OCI-LY7 (cell line): ENCODE results near the gene KIF16B. TPM values are rescaled to one million over a fixed set of nuclear protein-coding genes. Genes with fewer than 3 reads are reported as not detected.

Experiments
- BruUV-seq: library from RNA; stranded (reverse); fragments of 400-500 nt; replicated peaks from 2 replicates; lab custom pipeline; 2021; lab: Mats Ljungman, UMichigan
- CTCF ChIA-PET: fragments of 300-600 bp; sonication (Branson Sonifier 250); formaldehyde crosslinking; loops from one replicate; lab custom pipeline; 2022; ENCODE audit warnings: antibody characterized with exemption; ENCODE audit not compliant: unreplicated experiment; lab: Charles Lee
- POLR2A ChIA-PET: fragments of 300-600 bp; sonication (Branson Sonifier 250); formaldehyde crosslinking; loops from one replicate; lab custom pipeline; 2022; ENCODE audit warnings: antibody characterized with exemption; lab: Charles Lee
- DNase-seq: peaks from one replicate; pipeline ENCODE4 v3.0.0-alpha.2; 2015; ENCODE audit warnings: low spot score
- H2AFZ ChIP-seq: fragments of 200-600 bp; sonication (generic), shearing (Covaris generic); 2 replicates; pipeline ENCODE4 v1.6.1; 2014; ENCODE audit warnings: mild to moderate bottlenecking, antibody characterized with exemption, low read length, moderate library complexity
- H3K27ac ChIP-seq: fragments of 200-600 bp; sonication (generic); 2 replicates; pipeline ENCODE4 v1.5.1; 2014; ENCODE audit warnings: mixed run types, low read depth, mild to moderate bottlenecking, moderate library complexity, low read length, inconsistent platforms; ENCODE audit not compliant: poor library complexity, severe bottlenecking
- H3K36me3 ChIP-seq: fragments of 200-600 bp; sonication (generic); 2 replicates; pipeline ENCODE4 v1.6.1; 2014; ENCODE audit warnings: mild to moderate bottlenecking, antibody characterized with exemption, low read length, moderate library complexity, mixed read lengths; ENCODE audit not compliant: insufficient read depth
- H3K4me1 ChIP-seq: fragments of 200-600 bp; sonication (generic); 2 replicates; pipeline ENCODE4 v1.5.1; 2014; ENCODE audit warnings: mild to moderate bottlenecking, low read length; ENCODE audit not compliant: insufficient read depth, poor library complexity, severe bottlenecking
- H3K4me2 ChIP-seq: fragments of 200-600 bp; sonication (generic); 2 replicates; pipeline ENCODE4 v1.6.1; 2014; ENCODE audit warnings: mild to moderate bottlenecking, low read length
- H3K4me3 ChIP-seq: fragments of 200-600 bp; sonication (generic); 2 replicates; pipeline ENCODE4 v1.5.1; 2014; ENCODE audit warnings: mild to moderate bottlenecking, low read depth, low read length; ENCODE audit not compliant: poor library complexity, severe bottlenecking
- H3K79me2 ChIP-seq: fragments of 200-600 bp; sonication (generic); 2 replicates; pipeline ENCODE4 v1.6.1; 2016; ENCODE audit warnings: low read depth, mild to moderate bottlenecking, low read length, moderate library complexity, mixed read lengths; ENCODE audit not compliant: insufficient read depth
- H3K9me2 ChIP-seq: fragments of 200-600 bp; sonication (generic); 2 replicates; pipeline ENCODE4 v1.6.1; 2016; ENCODE audit warnings: mild to moderate bottlenecking, low read length, mixed read lengths; ENCODE audit not compliant: insufficient read depth
- H3K9me3 ChIP-seq: fragments of 200-600 bp; sonication (generic); 2 replicates; pipeline ENCODE4 v1.6.1; 2014; ENCODE audit warnings: mild to moderate bottlenecking, mixed run types, low read length, mixed read lengths
- H4K20me1 ChIP-seq: fragments of 200-600 bp; sonication (generic); 2 replicates; pipeline ENCODE4 v1.6.1; 2014; ENCODE audit warnings: mild to moderate bottlenecking, antibody characterized with exemption, low read length, moderate library complexity, mixed read lengths; ENCODE audit not compliant: insufficient read depth
- EZH2phosphoT487 ChIP-seq: fragments of 200-600 bp; sonication (generic); IDR thresholded peaks from 2 replicates; pipeline ENCODE4 v1.6.1; 2018; ENCODE audit warnings: low read depth, borderline replicate concordance, mild to moderate bottlenecking, mixed run types, antibody characterized with exemption, low read length, moderate library complexity, mixed read lengths
- intact Hi-C: fragments of 100-400 bp; cut with micrococcal nuclease; formaldehyde crosslinking; loops from one replicate; pipeline ENCODE4 v1.10.0; 2022; ENCODE audit not compliant: unreplicated experiment
- total RNA-seq, 2 experiments: library from RNA; depleted of rRNA in 1 of 2; stranded (reverse); fragments of >200 nt in 1 of 2; shearing (Covaris generic) in 1 of 2; gene quantifications; 2 replicates each; pipeline ENCODE4 v1.2.3, GENCODE V29; 2014 to 2022
- TF ChIP-seq, protein P1 (sequence below): fragments of 200-600 bp; sonication (generic); conservative IDR thresholded peaks from 2 replicates; pipeline ENCODE4 v1.5.1; 2014; ENCODE audit warnings: mild to moderate bottlenecking, antibody characterized with exemption, low read length, moderate library complexity, mixed read lengths

KIF16B gene
- total RNA-seq, 2 experiments from 2014 or later, result 6.2 to 11.2 TPM

DNA sequence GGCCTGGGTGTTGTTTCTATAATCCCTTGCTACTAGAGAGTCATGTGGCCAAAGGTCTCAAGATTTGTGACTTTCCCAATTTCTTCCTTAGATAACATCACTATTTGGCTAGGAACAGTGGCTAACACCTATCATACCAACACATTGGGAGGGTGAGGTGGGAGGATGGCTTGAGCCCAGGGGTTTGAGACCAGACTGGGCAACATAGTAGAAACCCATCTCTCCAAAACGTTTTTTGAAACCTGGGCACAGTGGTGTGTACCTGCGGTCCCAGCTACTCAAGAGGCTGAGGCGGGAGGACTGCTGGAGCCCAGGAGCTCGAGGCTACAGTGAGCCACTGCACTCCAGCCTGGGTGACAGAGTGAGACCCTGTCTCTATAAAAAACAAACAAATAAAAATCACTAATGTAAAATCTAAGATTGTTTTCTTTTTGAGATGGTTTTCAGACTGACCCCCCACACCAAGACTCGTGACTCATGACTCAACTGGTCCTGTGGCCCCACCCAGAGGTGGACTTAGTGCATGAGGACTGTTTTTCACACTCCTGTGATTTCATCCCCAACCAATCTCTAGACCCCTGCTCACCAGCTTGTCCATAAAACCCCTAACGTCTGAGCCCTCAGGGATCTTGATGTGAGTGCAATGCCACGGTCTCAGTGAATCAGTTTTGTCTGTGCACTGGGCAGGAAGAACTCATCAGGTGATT, 48.3 kb upstream of the KIF16B start:
- no TSS peak for BruUV-seq
- no peak overlapping the region for H2AFZ ChIP-seq
- ChIA-PET POLR2A (no interaction called here), CTCF (no interaction called here)
- H3K36me3 ChIP-seq, result no peaks in the 10 kb centered on the region
- H3K79me2 ChIP-seq, result no peaks in the 10 kb centered on the region
- intact Hi-C loops, result no loop called here
- H3K4me3 ChIP-seq, result no peak overlapping the region
- no peak for TF ChIP-seq EZH2phosphoT487
- TF ChIP-seq, protein P1, sequence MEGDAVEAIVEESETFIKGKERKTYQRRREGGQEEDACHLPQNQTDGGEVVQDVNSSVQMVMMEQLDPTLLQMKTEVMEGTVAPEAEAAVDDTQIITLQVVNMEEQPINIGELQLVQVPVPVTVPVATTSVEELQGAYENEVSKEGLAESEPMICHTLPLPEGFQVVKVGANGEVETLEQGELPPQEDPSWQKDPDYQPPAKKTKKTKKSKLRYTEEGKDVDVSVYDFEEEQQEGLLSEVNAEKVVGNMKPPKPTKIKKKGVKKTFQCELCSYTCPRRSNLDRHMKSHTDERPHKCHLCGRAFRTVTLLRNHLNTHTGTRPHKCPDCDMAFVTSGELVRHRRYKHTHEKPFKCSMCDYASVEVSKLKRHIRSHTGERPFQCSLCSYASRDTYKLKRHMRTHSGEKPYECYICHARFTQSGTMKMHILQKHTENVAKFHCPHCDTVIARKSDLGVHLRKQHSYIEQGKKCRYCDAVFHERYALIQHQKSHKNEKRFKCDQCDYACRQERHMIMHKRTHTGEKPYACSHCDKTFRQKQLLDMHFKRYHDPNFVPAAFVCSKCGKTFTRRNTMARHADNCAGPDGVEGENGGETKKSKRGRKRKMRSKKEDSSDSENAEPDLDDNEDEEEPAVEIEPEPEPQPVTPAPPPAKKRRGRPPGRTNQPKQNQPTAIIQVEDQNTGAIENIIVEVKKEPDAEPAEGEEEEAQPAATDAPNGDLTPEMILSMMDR, result no peak
- no peaks in the 10 kb centered on the region for H3K4me1 ChIP-seq
- H3K27ac ChIP-seq, result no peak overlapping the region
- no peaks in the 10 kb centered on the region for H4K20me1 ChIP-seq
- H3K9me2 ChIP-seq, result no peaks in the 10 kb centered on the region
- DNase-seq, result no peak
- H3K9me3 ChIP-seq, result no peaks in the 10 kb centered on the region
- H3K4me2 ChIP-seq, result no peak overlapping the region

DNA sequence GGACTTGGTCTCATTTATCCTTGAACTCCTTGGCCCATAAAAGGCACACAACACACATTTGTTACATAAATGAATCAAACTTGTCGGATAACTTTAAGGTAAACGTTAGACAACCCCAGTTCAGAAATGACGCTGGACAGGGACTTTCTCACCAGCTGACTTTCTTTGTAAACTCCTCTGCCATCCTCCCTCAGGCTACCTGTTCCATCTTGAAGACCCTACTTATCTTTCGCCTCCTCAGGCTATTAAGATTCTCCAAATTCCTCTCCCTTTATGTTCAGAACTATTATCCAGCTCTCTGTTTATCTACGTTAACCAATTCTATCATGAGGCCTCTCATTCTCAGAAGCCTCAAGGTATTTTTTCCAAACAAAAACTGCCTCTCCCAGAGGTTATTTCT, 47.7 kb upstream of the KIF16B start:
- ChIA-PET POLR2A (no interaction called here), CTCF (no interaction called here)
- H3K27ac ChIP-seq, result no peak overlapping the region
- H2AFZ ChIP-seq, result no peak overlapping the region
- TF ChIP-seq EZH2phosphoT487, result no peak
- TF ChIP-seq, protein P1, result no peak
- no peaks in the 10 kb centered on the region for H3K4me1 ChIP-seq
- no peak overlapping the region for H3K4me3 ChIP-seq
- DNase-seq, result no peak
- no peaks in the 10 kb centered on the region for H3K9me3 ChIP-seq
- H3K4me2 ChIP-seq, result no peak overlapping the region
- no peaks in the 10 kb centered on the region for H4K20me1 ChIP-seq
- H3K79me2 ChIP-seq, result no peaks in the 10 kb centered on the region
- no peaks in the 10 kb centered on the region for H3K9me2 ChIP-seq
- intact Hi-C loops, result no loop called here
- no TSS peak for BruUV-seq
- H3K36me3 ChIP-seq, result no peaks in the 10 kb centered on the region

DNA sequence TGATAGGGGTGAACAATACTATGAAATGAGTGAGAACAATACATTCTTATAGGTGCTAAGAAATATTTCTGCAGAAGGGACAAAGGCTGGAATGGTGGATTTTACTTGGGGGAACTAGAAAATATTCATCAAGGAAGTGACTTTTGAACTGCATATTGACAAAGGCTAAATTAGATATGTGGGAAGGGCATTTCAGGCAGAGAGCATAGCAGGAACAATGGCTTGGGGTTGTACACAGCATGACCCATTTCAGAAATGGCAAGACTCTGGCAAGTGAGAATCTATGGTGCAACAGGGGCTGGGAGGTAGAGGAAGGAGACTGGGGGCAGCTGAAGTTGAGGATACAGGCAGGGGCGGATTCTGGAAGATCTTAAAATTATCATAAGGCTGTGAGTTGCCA, 46.7 kb upstream of the KIF16B start:
- Histone ChIP-seq H3K36me3 (no peaks in the 10 kb centered on the region), H3K9me3 (no peaks in the 10 kb centered on the region), H3K27ac (no peak overlapping the region), H3K9me2 (no peaks in the 10 kb centered on the region), H3K4me1 (no peaks in the 10 kb centered on the region), H4K20me1 (no peaks in the 10 kb centered on the region), H3K4me3 (no peak overlapping the region), H2AFZ (no peak overlapping the region), H3K79me2 (no peaks in the 10 kb centered on the region), H3K4me2 (no peak overlapping the region)
- TF ChIP-seq, protein P1, result no peak
- no peak for TF ChIP-seq EZH2phosphoT487
- no peak for DNase-seq
- CTCF ChIA-PET, result no interaction called here
- no TSS peak for BruUV-seq
- POLR2A ChIA-PET, result no interaction called here
- intact Hi-C loops, result no loop called here
